Hepatocyte (in vitro differentiated cells): ENCODE data around the gene OTX1.

Experiments used
- CTCF ChIP-seq: fragments of 200-600 bp; sonication (generic); IDR thresholded peaks from 2 replicates; pipeline ENCODE4 v1.5.1; 2016; ENCODE audit warnings: antibody characterized with exemption, mild to moderate bottlenecking; ENCODE audit not compliant: poor library complexity
- EZH2 ChIP-seq: fragments of 200-600 bp; sonication (generic); IDR thresholded peaks from 2 replicates; pipeline ENCODE4 v1.6.1; 2016; ENCODE audit warnings: antibody characterized with exemption, mild to moderate bottlenecking, borderline replicate concordance
- EZH2phosphoT487 ChIP-seq: fragments of 200-600 bp; sonication (generic); IDR thresholded peaks from one replicate; pipeline ENCODE4 v1.6.1; 2018; ENCODE audit warnings: antibody characterized with exemption, mild to moderate bottlenecking, low read depth, moderate library complexity; ENCODE audit not compliant: unreplicated experiment, severe bottlenecking

GRCh38 chr2:63053081-63053888, 2.7 kb downstream of the OTX1 start:
- no peak for TF ChIP-seq CTCF
- TF ChIP-seq EZH2 = peak; percentile 28
- peak; percentile 75 for TF ChIP-seq EZH2phosphoT487
